Measurements from ENCODE around the gene ATP8A2.

- no peak for TF ChIP-seq REST (IDR thresholded peaks at IDR 0.05; ENCODE audit: insufficient read depth in 1 of 2, low read depth in 2 of 2, low read length in 1 of 2)
- no peak; the same call in 1 of the 2 replicates for TF ChIP-seq CTCF (IDR thresholded peaks at IDR 0.05)
- TF ChIP-seq TCF7L2 (IDR thresholded peaks at IDR 0.05; ENCODE audit: low read depth, low read length) = no peak
- no peak for TF ChIP-seq POLR2AphosphoS5 (IDR thresholded peaks at IDR 0.05; ENCODE audit: low read depth, low read length)
These were observed 608.5 kb downstream of the ATP8A2 start for GRCh38 chr13:25980255-25980654.

Data from Panc1 (cell line).